HepG2 (cell line): Measurements from ENCODE around the gene RPS6KA2. TPM values are rescaled to one million over a fixed set of nuclear protein-coding genes. Genes with fewer than 3 reads are reported as not detected.

Experiments used
- CHD2 ChIP-seq: IDR thresholded peaks from 2 replicates; pipeline ENCODE4 v1.6.1; 2011; ENCODE audit warnings: low read depth, low read length, improper control_type of control experiment
- ZNF749 ChIP-seq: sonication (generic); formaldehyde crosslinking; IDR thresholded peaks from 2 replicates; pipeline ENCODE4 v1.8.0; 2022; ENCODE audit warnings: mild to moderate bottlenecking, missing genetic modification reagents, moderate library complexity, borderline replicate concordance
- microRNA counts: library from miRNA; unstranded; fragments of <30 nt; microRNA quantifications from one replicate; lab custom pipeline; 2015
- microRNA-seq: library from miRNA; unstranded; fragments of <30 nt; microRNA quantifications from one replicate; pipeline ENCODE4, GENCODE V29; 2020
- polyA plus RNA-seq, 8 experiments: library from polyadenylated mRNA; depleted of rRNA in 3 of 8; stranded (reverse) in 7 of 8; unstranded in 1 of 8; fragments of >200 nt; fragmentation: Illumina TruSeq in 4 of 8; extraction: Trizol in 4 of 8; gene quantifications; 2 replicates each; pipeline versions ENCODE4 v1.2.1 to v1.2.3, GENCODE V29; 2011 to 2016; ENCODE audit warnings: low read depth in 4 of 8, missing spikeins in 1 of 8, mixed read lengths in 1 of 8; ENCODE audit not compliant: insufficient read depth in 1 of 8
- small RNA-seq, 3 experiments: library from RNA; depleted of rRNA; stranded (forward); fragments of <200 nt; gene quantifications; one replicate each; pipeline ENCODE3, GENCODE V24; 2012; ENCODE audit warnings: low read depth in 2 of 3, low replicate concordance in 1 of 3; ENCODE audit not compliant: insufficient read length in 3 of 3, insufficient read depth in 2 of 3
- total RNA-seq, 5 experiments: library from RNA; depleted of rRNA; stranded (reverse); fragments of >200 nt; fragmentation: Illumina TruSeq; extraction: Trizol; gene quantifications; 2 replicates each; pipeline ENCODE4 v1.2.3, GENCODE V29; 2016; ENCODE audit warnings: low read depth in 1 of 5

RPS6KA2 gene
- total and polyA plus RNA-seq, 2 of the 13 experiments (the other 11 are each of a cell fraction or from before 2014, with no cell fraction given) = 0.22 to 0.38 TPM

DNA sequence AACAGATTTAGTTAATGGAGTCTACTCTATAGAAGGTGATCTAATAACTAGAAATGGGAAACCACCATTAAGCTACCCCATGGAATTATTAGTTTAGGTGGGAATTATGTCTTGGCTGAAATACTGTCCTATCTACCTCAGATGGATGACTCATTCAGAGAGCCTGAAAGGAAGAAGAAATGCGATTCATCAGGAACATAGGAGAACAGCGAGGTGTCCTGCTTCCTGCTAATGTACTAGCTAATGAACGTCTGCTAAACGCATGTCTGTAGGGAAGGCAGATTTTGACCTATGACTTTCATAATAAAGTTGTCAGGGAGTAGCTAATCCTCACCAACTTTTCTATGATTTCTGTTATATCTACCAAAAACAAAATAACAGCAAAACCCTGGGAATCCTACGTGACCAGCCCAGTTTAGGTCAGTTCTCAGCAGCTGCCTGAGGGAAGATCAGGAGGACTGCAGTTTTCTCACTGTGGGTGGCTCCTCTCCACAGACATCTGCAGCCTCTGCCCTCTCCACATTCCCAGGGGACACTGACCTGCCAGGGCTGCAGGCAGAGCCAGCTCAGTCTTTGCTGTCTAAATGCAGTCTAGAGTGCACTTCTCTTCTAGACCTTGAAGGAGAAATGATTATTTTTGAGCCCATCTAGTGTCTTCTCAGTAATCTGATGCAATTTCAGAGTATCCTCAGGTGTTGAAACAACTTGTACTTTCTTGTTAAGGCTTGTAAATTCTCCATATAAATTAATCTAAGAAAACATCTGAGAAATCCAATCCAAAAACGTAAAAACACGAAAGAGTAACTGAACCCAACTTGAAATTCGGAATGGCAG lies 266.6 kb downstream of the RPS6KA2 start (continued):
- no peak for TF ChIP-seq CHD2
- TF ChIP-seq ZNF749 (CRISPR knock-in tag) = peak; percentile 49; the same call in 1 of the 2 replicates

MicroRNAs within 50 kb of the gene (microRNA counts, 767-probe panel; counts per million panel counts)
- not detected for microRNA hsa-miR-1913 (lab: Ali Mortazavi, UCI)

Small RNA genes within 50 kb of the gene (microRNA-seq; reads per million reads assigned to microRNA genes)
- not detected for gene MIR1913

Small RNA genes within 50 kb of the gene (small RNA-seq; reads per million reads assigned to genes)
- gene MIR1913 = 0 reads per million in 3 experiments

Other genes starting within 250 kb of the RPS6KA2 start
- 214 and 289 TPM in 2 replicates for gene MPC1, start 244.3 kb downstream of the RPS6KA2 start, total RNA-seq (2016; rRNA removed; fragmentation: Illumina TruSeq; extraction: Trizol)
- gene MPC1, start 244.3 kb downstream of the RPS6KA2 start, polyA plus RNA-seq (2011; rRNA removed) = 168 and 189 TPM in 2 replicates
- 0.09 TPM in 1 of 2 replicates, not detected in the other for gene RAMACL, start 40.6 kb downstream of the RPS6KA2 start, total RNA-seq (2016; rRNA removed; fragmentation: Illumina TruSeq; extraction: Trizol)
- 0.14 and 0.29 TPM in 2 replicates for gene RAMACL, start 40.6 kb downstream of the RPS6KA2 start, polyA plus RNA-seq (2011; rRNA removed)